Mesothelial cell of epicardium (in vitro differentiated cells): ENCODE results near the gene PARP4. TPM values are rescaled to one million over a fixed set of nuclear protein-coding genes. Genes with fewer than 3 reads are reported as not detected.

Experiments
- DNase-seq, 2 experiments: peaks; one replicate each; pipeline ENCODE4 v3.0.0; 2021; ENCODE audit warnings: low spot score in 2 of 2; ENCODE audit not compliant: unreplicated experiment in 2 of 2
- H3K27ac Mint-ChIP-seq: 2 replicates; pipeline ENCODE4 v1.8.0; 2021; ENCODE audit warnings: mixed read lengths
- H3K27me3 Mint-ChIP-seq: 2 replicates; pipeline ENCODE4 v1.8.0; 2021; ENCODE audit warnings: low read depth, mixed read lengths
- H3K36me3 Mint-ChIP-seq: 2 replicates; pipeline ENCODE4 v1.8.0; 2021; ENCODE audit warnings: mixed read lengths
- H3K4me1 Mint-ChIP-seq: 2 replicates; pipeline ENCODE4 v1.8.0; 2021; ENCODE audit warnings: mixed read lengths
- H3K4me3 Mint-ChIP-seq: 2 replicates; pipeline ENCODE4 v1.8.0; 2021; ENCODE audit warnings: mild to moderate bottlenecking, moderate library complexity, mixed read lengths
- H3K9me3 Mint-ChIP-seq: 2 replicates; pipeline ENCODE4 v1.8.0; 2021; ENCODE audit warnings: mixed read lengths
- CTCF ChIP-seq: fragments of 200-600 bp; sonication (generic); IDR thresholded peaks from one replicate; pipeline ENCODE4 v1.5.0; 2021; ENCODE audit warnings: antibody characterized with exemption; ENCODE audit not compliant: unreplicated experiment
- total RNA-seq: library from RNA; stranded (reverse); gene quantifications from 3 replicates; pipeline ENCODE4 v1.2.1, GENCODE V29; 2021

The PARP4 gene
- total RNA-seq, 1 donor from 2014 or later, result 44.2 TPM

GRCh38 chr13:24540236-24541126 lies 27.9 kb upstream of the PARP4 start:
- no peak for TF ChIP-seq CTCF
- Mint-ChIP-seq H3K27me3 (peaks cover 74% of the 10 kb centered on the region), H3K4me3 (no peak overlapping the region), H3K9me3 (no peaks in the 10 kb centered on the region), H3K36me3 (no peaks in the 10 kb centered on the region), H3K27ac (no peak overlapping the region), H3K4me1 (peaks cover 4% of the 10 kb centered on the region)
- DNase-seq, result no peak

- no peak for TF ChIP-seq CTCF
- Mint-ChIP-seq H3K36me3 (no peaks in the 10 kb centered on the region), H3K27me3 (peaks cover 68% of the 10 kb centered on the region), H3K9me3 (no peaks in the 10 kb centered on the region), H3K27ac (no peak overlapping the region), H3K4me3 (no peak overlapping the region), H3K4me1 (peaks cover 4% of the 10 kb centered on the region)
- DNase-seq, result no peak
These were observed 27.1 kb upstream of the PARP4 start for GRCh38 chr13:24539500-24540165.

GRCh38 chr13:24529478-24529877 lies 16.9 kb upstream of the PARP4 start:
- Mint-ChIP-seq H3K27me3 (peaks cover 35% of the 10 kb centered on the region), H3K27ac (no peak overlapping the region), H3K4me3 (no peak overlapping the region), H3K36me3 (no peaks in the 10 kb centered on the region), H3K9me3 (peaks cover 4% of the 10 kb centered on the region), H3K4me1 (no peaks in the 10 kb centered on the region)
- no peak for TF ChIP-seq CTCF
- DNase-seq, result no peak

- no peak for TF ChIP-seq CTCF
- H3K9me3 Mint-ChIP-seq, result peaks cover 4% of the 10 kb centered on the region
- H3K27me3 Mint-ChIP-seq, result peaks cover 33% of the 10 kb centered on the region
- no peak overlapping the region for H3K4me3 Mint-ChIP-seq
- H3K36me3 Mint-ChIP-seq, result no peaks in the 10 kb centered on the region
- no peaks in the 10 kb centered on the region for H3K4me1 Mint-ChIP-seq
- DNase-seq, result no peak
- H3K27ac Mint-ChIP-seq, result no peak overlapping the region
These were observed 16.3 kb upstream of the PARP4 start for GRCh38 chr13:24528816-24529398.

GRCh38 chr13:24527266-24527775 lies 14.7 kb upstream of the PARP4 start:
- Mint-ChIP-seq H3K4me3 (no peak overlapping the region), H3K27ac (no peak overlapping the region), H3K9me3 (no peaks in the 10 kb centered on the region), H3K27me3 (peaks cover 23% of the 10 kb centered on the region), H3K4me1 (no peaks in the 10 kb centered on the region), H3K36me3 (no peaks in the 10 kb centered on the region)
- TF ChIP-seq CTCF, result no peak
- no peak for DNase-seq
